Mesodermal cell (in vitro differentiated cells): Measurements from ENCODE around the gene LYPD1. TPM values are rescaled to one million over a fixed set of nuclear protein-coding genes. Genes with fewer than 3 reads are reported as not detected.
"Not testable (repeated sequence)": the region's sequence is repeated elsewhere in the genome, so short reads cannot be mapped to it uniquely, and the experiment has no call there.

Experiments
- H3K27ac ChIP-seq: 2 replicates; pipeline ENCODE4 v1.7.0; 2013; ENCODE audit warnings: mild to moderate bottlenecking, low read depth, low read length, moderate library complexity; ENCODE audit not compliant: severe bottlenecking
- H3K36me3 ChIP-seq: 2 replicates; pipeline ENCODE4 v1.7.1; 2013; ENCODE audit warnings: mild to moderate bottlenecking, low read length, moderate library complexity; ENCODE audit not compliant: control insufficient read depth, insufficient read depth
- H3K4me1 ChIP-seq: one replicate; pipeline ENCODE4 v1.7.1; 2013; ENCODE audit warnings: mild to moderate bottlenecking, low read length; ENCODE audit not compliant: insufficient read depth, control insufficient read depth, poor library complexity, severe bottlenecking
- H3K4me3 ChIP-seq: 2 replicates; pipeline ENCODE4 v1.7.0; 2013; ENCODE audit warnings: low read length, control low read depth, mild to moderate bottlenecking; ENCODE audit not compliant: insufficient read depth, poor library complexity, severe bottlenecking; ENCODE audit errors: extremely low read depth
- H3K9me3 ChIP-seq: 2 replicates; pipeline ENCODE4 v1.7.1; 2013; ENCODE audit warnings: mild to moderate bottlenecking, low read length, moderate library complexity; ENCODE audit not compliant: control insufficient read depth
- WGBS, 2 experiments: methylation state at CpG; one replicate each; pipeline ENCODE4 v1.1.5; 2013; ENCODE audit warnings: missing lambda C conversion rate in 2 of 2; ENCODE audit not compliant: insufficient coverage in 2 of 2; 5-methylcytosine and 5-hydroxymethylcytosine counted together
- polyA plus RNA-seq, 2 experiments: library from polyadenylated mRNA; stranded (reverse); fragments of 50-300 nt; gene quantifications; one replicate each; pipeline ENCODE4 v1.2.3, GENCODE V29; 2013

LYPD1 gene, protein sequence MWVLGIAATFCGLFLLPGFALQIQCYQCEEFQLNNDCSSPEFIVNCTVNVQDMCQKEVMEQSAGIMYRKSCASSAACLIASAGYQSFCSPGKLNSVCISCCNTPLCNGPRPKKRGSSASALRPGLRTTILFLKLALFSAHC
- 18.6 TPM for polyA plus RNA-seq (2013, experiment 1 of 2)
- 11.6 TPM for polyA plus RNA-seq (2013, experiment 2 of 2)

DNA sequence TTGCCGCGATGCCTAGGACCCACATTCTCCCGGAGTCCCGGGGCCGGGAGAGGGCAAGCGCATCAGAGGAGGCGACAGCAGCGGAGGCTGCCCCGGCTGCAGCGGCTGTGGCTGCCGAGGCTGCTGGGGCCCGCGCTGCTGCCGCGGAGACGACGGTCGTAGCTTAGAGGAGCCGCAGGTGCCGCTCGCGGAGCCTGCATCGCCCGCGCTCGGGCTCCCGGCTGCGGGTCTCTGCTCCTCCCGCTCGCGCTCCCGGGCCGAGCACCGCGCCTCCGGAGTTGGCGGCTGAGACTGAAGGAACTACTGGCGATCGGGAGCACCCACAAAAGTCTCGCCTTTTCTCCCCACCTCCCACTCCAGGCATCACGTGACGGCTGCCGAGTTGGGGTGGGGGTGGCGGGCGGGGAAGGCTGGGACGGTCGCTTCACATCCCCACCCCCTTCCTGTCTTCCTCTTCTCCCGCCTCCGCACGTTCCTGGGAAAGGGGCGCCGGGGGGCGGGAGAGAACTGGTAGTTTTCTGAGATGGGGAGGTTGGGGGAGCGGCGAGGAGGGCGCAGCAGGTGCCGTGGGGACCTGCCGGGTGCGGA is at the start of gene LYPD1:
LYPD1 (minus strand) TSS at position 298 of the 588 bp plus-strand sequence; CDS start at position 25, 273 bp downstream.
- Histone ChIP-seq H3K27ac (peak within 1 kb of the TSS; percentile 36), H3K9me3 (no peaks in the 10 kb centered on the region), H3K4me3 (peak within 1 kb of the TSS; percentile 43), H3K4me1 (peaks cover 9% of the 10 kb centered on the region), H3K36me3 (no peaks in the 10 kb centered on the region)
- 0 to 1% methylated on average over 37 to 43 of the region's 59 CpGs for WGBS, 2 experiments

DNA sequence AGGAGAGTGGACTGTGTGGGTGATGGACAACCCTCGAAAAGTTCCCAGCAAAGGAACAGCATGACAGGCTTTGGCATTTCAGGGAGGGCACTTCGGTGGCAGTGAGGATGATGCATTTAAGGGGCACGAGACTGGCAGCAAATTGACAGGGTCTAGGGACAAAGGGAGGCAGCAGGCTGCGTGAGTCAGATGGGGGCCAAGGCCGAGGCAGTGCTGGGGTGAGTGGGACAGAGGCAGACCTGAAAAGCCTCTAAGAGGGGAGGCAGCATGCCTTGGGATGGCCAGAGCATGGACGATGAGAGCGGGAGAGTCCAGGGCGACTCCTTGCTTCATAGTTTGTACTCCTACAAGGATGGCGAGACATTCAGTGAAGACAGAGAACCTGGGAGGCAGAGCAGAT is 49.5 kb upstream of the LYPD1 start:
- 91 to 96% methylated on average over 6 to 9 of the region's 9 CpGs for WGBS, 2 experiments
- H3K36me3 ChIP-seq: no peaks in the 10 kb centered on the region
- no peak overlapping the region for H3K27ac ChIP-seq
- H3K9me3 ChIP-seq: no peaks in the 10 kb centered on the region
- no peak overlapping the region for H3K4me3 ChIP-seq
- H3K4me1 ChIP-seq: no peaks in the 10 kb centered on the region

DNA sequence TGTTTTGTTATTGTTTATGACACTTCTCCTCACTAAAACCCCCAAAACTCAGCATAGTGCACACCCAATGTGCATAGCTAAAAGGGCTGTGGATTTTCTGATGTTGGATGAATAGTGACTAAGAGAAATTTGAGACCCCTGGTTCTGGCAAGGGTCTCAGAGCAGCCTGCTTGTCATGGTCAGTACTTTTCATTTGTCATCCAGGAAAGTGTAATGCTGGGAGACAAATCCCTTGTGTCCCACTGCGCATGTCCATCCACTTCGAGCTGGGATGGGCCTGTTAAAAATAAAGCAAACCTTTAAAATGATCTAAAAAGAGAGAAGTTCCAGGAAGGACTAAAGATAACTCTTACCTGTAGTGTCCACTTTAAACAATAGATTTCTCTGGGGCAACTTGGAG is 46.9 kb upstream of the LYPD1 start:
- no peaks in the 10 kb centered on the region for H3K4me1 ChIP-seq
- no peak overlapping the region for H3K4me3 ChIP-seq
- no peaks in the 10 kb centered on the region for H3K9me3 ChIP-seq
- WGBS, 2 experiments: 100% methylated on average over 2 of the region's 2 CpGs; no CpG with 5 or more reads in 1 of the 2 experiments
- no peaks in the 10 kb centered on the region for H3K36me3 ChIP-seq
- no peak overlapping the region for H3K27ac ChIP-seq

DNA sequence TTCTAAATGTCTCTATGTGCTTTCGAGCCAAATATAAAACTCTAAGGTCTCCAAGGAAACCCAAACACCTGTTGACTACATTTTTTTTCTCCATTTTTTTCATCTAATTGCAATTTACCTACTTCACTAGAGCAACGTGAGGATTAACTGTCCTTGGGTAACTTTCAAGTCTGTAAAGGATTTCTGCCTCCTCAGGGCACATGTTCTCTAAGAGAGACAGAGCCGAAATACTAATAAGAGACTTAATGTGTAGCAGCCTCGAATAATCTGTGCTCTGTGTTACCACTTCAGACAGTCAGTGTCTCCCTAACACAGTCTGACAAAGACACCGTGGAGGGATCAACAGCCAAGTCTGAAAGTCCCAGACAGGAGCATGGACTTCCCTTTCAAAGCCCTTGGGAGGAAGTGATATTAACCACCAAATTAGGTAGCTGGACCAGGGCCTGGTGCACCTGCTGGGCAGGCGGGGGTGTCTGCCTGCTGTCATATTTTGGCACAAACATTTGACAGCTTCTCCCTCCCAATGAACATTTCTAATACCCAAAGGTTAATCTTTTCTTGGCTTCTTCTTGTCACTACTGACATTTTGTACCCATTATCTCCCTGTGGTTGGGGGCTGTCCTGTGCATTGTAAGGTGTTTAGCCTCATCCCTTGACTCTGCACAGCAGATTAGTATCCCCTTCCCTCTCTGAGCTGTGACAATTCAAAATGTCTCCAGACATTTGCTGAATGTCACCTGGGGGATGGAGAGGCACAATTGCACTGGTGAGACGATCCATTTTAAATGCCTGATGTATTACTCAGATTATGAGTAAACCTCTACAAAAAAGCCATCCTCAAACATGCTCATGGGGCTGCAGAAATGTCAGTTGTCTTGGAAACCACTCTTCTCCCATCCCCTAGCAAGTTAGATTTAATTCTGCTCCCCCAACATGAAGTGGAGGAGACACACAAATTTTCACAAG is 45.7 kb upstream of the LYPD1 start:
- Histone ChIP-seq H3K4me3 (no peak overlapping the region), H3K4me1 (no peaks in the 10 kb centered on the region), H3K9me3 (no peaks in the 10 kb centered on the region), H3K27ac (no peak overlapping the region), H3K36me3 (no peaks in the 10 kb centered on the region)
- 90 to 93% methylated on average over 5 to 6 of the region's 7 CpGs for WGBS, 2 experiments

DNA sequence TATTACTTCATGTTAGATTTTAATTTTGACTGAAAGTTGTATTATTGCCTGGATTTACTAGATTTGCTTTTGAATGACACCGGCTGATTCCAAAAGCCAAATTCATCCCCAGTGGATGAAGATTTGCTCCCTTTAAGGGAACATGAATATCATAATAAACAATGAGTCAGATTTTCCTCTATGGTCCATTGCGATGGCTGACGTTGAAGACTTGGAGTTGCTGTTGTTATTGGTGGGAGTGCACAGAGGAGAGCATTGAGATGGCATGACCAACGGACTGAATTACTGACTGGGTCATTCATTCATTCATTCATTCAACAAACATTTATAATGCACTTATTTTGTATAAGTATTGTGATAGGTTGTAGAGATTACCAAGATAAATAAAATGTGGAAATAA is 33.4 kb upstream of the LYPD1 start:
- no peaks in the 10 kb centered on the region for H3K36me3 ChIP-seq
- WGBS, 2 experiments: 100% methylated on average over 1 of the region's 4 CpGs; no CpG with 5 or more reads in 1 of the 2 experiments
- no peak overlapping the region for H3K4me3 ChIP-seq
- H3K4me1 ChIP-seq: no peaks in the 10 kb centered on the region
- H3K27ac ChIP-seq: no peak overlapping the region
- no peaks in the 10 kb centered on the region for H3K9me3 ChIP-seq

DNA sequence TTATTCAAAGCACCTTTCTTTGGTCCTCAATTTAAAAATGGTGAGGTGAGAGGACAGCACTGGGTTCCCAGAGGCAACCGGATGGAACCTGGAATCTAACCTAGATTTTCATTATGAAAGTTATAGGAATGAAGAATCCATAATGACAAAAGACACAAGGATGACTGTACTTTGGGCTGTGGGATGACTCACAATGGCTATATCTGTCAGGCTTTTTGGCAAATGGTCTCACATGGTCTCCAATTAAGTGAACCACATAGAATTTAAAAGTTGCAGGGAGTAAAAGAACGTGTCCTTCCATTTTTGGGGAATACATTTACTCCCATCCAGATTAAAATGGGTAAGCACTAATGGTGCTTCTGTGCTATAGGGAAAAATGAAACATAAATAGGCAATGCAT is 31.8 kb upstream of the LYPD1 start:
- H3K4me1 ChIP-seq: no peaks in the 10 kb centered on the region
- no peak overlapping the region for H3K4me3 ChIP-seq
- no peak overlapping the region for H3K27ac ChIP-seq
- 60 to 80% methylated on average over 1 of the region's 2 CpGs for WGBS, 2 experiments
- H3K9me3 ChIP-seq: no peaks in the 10 kb centered on the region
- no peaks in the 10 kb centered on the region for H3K36me3 ChIP-seq

DNA sequence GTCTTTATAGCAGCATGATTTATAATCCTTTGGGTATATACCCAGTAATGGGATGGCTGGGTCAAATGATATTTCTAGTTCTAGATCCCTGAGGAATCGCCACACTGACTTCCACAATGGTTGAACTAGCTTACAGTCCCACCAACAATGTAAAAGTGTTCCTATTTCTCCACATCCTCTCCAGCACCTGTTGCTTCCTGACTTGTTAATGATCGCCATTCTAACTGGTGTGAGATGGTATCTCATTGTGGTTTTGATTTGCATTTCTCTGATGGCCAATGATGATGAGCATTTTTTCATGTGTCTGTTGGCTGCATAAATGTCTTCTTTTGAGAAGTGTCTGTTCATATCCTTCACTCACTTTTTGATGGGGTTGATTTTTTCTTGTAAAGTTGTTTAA is 29.8 kb upstream of the LYPD1 start:
- H3K4me1 ChIP-seq, H3K4me3 ChIP-seq, H3K27ac ChIP-seq, H3K9me3 ChIP-seq, H3K36me3 ChIP-seq: not testable (repeated sequence)
- no CpG with 5 or more reads among the region's 2 CpGs for WGBS, 2 experiments

DNA sequence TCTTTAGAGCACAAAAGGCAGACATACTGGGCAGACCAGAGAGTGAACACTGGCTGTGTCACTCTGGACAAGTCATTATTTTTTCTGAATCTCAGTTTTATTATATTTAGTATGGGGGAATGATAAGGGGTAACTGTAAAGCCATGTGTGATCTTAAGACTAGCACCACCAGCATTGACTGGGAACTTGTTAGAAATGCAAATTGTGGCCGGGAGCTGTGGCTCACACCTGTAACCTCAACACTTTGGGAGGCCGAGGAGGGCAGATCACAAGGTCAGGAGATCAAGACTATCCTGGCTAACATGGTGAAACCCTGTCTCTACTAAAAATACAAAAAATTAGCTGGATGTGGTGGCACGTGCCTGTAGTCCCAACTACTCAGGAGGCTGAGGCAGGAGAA is 28.3 kb upstream of the LYPD1 start:
- not testable (repeated sequence) for H3K4me3 ChIP-seq, H3K27ac ChIP-seq, H3K9me3 ChIP-seq, H3K4me1 ChIP-seq, H3K36me3 ChIP-seq
- 62 to 86% methylated on average over 1 to 2 of the region's 3 CpGs for WGBS, 2 experiments

DNA sequence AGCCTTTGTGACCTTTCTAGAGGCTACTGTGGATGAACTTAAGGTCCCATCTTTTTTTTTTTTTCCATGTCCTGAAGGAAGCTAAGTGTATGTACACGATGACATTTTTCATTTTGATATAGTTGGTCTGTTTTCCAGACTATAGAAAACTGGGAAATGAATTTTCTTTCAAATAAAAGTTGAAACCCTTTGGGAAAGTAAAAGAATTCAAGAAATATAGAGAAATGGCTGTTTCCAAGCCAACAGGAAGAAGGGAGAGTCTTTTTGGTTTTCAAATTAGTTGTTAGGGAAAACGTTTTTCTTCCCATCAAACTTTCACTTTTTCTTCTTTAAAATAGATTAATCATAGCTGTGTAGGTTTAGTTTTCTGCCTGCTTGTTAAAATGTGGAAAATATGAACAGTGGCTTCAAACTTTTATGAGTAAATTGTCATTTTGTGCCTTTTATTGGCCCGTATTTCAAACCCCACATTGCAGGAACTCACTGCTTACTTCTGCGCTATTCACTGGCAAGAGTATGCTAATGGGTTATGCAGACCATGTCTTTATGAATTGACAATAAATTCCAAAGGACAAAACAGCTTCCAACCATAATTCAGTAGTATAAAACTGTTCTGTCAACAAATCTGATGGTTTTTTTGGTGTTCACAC is 27.7 kb upstream of the LYPD1 start:
- Histone ChIP-seq H3K9me3 (no peaks in the 10 kb centered on the region), H3K36me3 (no peaks in the 10 kb centered on the region), H3K4me3 (no peak overlapping the region), H3K27ac (no peak overlapping the region), H3K4me1 (no peaks in the 10 kb centered on the region)
- WGBS, 2 experiments: 100% methylated on average over 1 of the region's 4 CpGs; no CpG with 5 or more reads in 1 of the 2 experiments

DNA sequence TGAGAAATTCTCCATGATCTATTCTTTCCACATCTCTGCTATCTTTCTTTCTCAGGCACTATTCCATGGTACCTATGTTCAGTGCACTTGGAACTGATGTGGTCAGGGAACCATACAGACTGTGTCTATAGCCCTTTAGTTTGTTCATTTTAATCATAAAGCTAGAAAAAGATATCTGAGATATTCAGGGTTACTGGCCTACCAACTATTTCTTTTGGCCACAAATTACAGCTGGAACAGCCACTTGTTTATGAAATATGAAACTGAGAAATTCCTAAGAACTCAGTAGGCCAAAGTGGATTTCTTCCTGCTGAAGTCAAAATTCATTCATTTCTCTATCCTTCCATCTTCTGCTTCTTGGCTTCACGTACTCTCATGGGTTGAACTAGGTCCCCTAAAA is 22.8 kb upstream of the LYPD1 start:
- Histone ChIP-seq H3K4me3 (no peak overlapping the region), H3K27ac (no peak overlapping the region)
- no CpG with 5 or more reads among the region's 1 CpG for WGBS, 2 experiments

More for the DNA sequence above, 22.8 kb upstream of the LYPD1 start:
- no peaks in the 10 kb centered on the region for H3K4me1 ChIP-seq
- H3K9me3 ChIP-seq: no peaks in the 10 kb centered on the region
- H3K36me3 ChIP-seq: no peaks in the 10 kb centered on the region
